Tibial nerve (tissue), 4 donors: ENCODE data around the gene ZNRF3.

Source experiments
- EP300 ChIP-seq, 2 donors: sonication (generic); formaldehyde crosslinking; IDR thresholded peaks; one replicate each; pipeline ENCODE4 v1.6.1; 2017; ENCODE audit warnings: antibody characterized with exemption in 2 of 2, mild to moderate bottlenecking in 1 of 2
- POLR2A ChIP-seq, 2 donors: fragments of 450-650 bp; IDR thresholded peaks; one replicate each; pipeline ENCODE4 v1.6.1; 2017; ENCODE audit warnings: antibody characterized with exemption in 2 of 2, mild to moderate bottlenecking in 2 of 2, moderate library complexity in 2 of 2
- TF ChIP-seq, protein P1 (sequence below), 5 experiments: fragments of 200-600 bp in 3 of 5; fragments of 450-650 bp in 2 of 5; sonication (generic) in 3 of 5; IDR thresholded peaks; one replicate each; pipeline ENCODE4 v1.5.1; 2016 to 2019; ENCODE audit warnings: antibody characterized with exemption in 5 of 5, mild to moderate bottlenecking in 3 of 5, moderate library complexity in 2 of 5

DNA sequence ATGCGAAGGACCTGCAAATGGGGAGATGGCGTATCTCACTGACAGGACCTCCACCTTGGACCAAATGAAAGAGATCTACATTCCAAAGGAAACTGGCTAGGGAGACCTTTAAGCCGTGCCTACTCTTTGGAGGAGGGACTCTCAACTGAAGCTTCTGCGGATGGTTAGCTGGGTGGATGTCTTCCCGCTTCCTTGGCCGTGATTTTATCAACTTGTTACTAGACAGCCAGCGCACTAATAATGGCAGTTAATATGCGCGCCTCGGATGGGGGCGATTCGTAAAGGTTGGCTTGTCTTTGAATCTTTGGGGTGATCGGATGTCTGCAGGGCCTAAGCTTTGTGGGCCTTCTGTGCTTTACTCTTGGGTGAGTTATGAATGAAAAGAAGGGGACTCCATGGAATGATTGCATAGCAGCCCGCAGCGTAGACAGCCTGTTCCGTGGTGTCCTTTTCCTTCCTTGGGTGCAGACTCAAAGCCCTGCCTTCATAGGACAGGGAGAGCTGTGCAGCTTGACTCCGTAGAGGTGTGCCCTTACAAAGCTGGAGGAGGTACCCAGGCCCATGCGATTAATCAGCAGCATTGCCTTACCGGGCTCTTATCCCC is 1.5 kb downstream of the ZNRF3 start:
- TF ChIP-seq, protein P1, sequence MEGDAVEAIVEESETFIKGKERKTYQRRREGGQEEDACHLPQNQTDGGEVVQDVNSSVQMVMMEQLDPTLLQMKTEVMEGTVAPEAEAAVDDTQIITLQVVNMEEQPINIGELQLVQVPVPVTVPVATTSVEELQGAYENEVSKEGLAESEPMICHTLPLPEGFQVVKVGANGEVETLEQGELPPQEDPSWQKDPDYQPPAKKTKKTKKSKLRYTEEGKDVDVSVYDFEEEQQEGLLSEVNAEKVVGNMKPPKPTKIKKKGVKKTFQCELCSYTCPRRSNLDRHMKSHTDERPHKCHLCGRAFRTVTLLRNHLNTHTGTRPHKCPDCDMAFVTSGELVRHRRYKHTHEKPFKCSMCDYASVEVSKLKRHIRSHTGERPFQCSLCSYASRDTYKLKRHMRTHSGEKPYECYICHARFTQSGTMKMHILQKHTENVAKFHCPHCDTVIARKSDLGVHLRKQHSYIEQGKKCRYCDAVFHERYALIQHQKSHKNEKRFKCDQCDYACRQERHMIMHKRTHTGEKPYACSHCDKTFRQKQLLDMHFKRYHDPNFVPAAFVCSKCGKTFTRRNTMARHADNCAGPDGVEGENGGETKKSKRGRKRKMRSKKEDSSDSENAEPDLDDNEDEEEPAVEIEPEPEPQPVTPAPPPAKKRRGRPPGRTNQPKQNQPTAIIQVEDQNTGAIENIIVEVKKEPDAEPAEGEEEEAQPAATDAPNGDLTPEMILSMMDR (IDR thresholded peaks at IDR 0.05) = no peak
- TF ChIP-seq POLR2A (IDR thresholded peaks at IDR 0.05) (no peak), EP300 (IDR thresholded peaks at IDR 0.05) (no peak)
